ENCODE results near the gene DYSF.

Gene DYSF

GRCh38 chr2:71530641-71531332 is 77.4 kb downstream of the DYSF start:
- peak; percentile 61 for DNase-seq (ENCODE audit: low spot score)

- peak; percentile 45 for DNase-seq (ENCODE audit: low spot score)
Observed at GRCh38 chr2:71531522-71532047, 78.2 kb downstream of the DYSF start.

DNA sequence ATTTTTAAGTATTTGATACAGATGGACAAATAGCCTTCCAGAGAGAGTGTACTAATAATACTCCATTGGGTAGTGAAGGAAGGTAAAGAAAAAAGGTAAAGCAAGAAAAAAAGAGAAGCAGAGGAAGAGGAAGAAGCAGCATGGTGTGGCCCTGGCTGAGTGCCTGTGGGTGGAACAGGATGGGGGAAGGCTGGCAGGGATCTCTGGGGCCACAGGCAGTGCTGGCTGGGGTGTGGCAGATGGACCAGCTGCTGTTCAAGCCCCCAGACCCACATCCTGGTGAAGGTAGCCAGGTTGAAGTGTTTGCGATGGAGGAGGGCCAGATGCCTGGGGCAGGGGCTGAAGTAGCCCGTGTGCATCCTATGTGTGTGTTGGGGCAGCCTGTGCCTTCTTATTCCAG is 79.0 kb downstream of the DYSF start:
- DNase-seq (ENCODE audit: low spot score), result no peak

GRCh38 chr2:71534201-71534600 is 80.8 kb downstream of the DYSF start:
- no peak for DNase-seq (ENCODE audit: low spot score)

- no peak for DNase-seq (ENCODE audit: low spot score)
Observed at GRCh38 chr2:71534826-71535225, 81.5 kb downstream of the DYSF start.

- DNase-seq (ENCODE audit: low spot score), result no peak
Observed at GRCh38 chr2:71535526-71535925, 82.2 kb downstream of the DYSF start.

GRCh38 chr2:71536226-71536671 is 82.9 kb downstream of the DYSF start:
- no peak for DNase-seq (ENCODE audit: low spot score)

GRCh38 chr2:71538241-71538640 is 84.9 kb downstream of the DYSF start:
- no peak for DNase-seq (ENCODE audit: low spot score)

GRCh38 chr2:71538656-71539265 is 85.4 kb downstream of the DYSF start:
- no peak for DNase-seq (ENCODE audit: low spot score)

GRCh38 chr2:71540818-71541217 is 87.5 kb downstream of the DYSF start:
- no peak for DNase-seq (ENCODE audit: low spot score)

- no peak for DNase-seq (ENCODE audit: low spot score)
Observed at GRCh38 chr2:71544919-71545571, 91.7 kb downstream of the DYSF start.

DNA sequence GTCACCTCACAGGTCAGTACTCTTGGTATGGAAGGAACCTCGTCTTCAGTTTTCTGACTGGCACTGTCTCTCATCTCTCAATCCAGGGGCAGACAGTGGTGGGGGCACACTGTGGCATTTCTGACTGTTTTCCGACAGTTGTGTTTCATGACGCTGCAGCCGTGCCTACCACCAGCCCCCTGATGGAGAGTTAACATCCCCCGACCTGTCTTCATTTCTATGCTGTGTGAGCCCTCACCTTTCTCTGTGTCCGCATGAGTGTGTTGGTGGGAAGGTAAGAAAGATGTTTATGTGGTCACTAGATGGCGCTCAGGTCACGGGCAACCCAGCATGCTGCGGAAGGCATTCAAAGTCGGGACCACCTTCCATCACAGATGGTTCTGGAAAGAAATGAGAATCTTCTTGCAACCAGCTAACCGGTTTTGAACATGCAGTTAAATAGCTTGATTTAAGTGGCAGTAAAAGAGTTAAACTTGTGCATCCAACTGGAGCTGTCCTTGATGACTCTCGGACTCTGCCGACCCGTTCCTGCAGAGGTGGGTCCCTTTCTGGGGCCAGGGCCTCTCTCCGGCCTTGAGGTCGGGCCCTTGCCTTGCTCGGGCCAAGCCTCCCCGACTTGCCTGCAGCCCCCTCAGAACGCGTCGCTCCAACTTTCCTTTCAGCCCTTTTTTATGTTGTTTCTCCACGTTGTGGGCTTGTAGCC is 92.4 kb downstream of the DYSF start:
- peak; percentile 61 for DNase-seq (ENCODE audit: low spot score)

GRCh38 chr2:71546275-71546638 is 92.9 kb downstream of the DYSF start:
- no peak for DNase-seq (ENCODE audit: low spot score)

GRCh38 chr2:71546777-71547281 is 93.5 kb downstream of the DYSF start:
- no peak for DNase-seq (ENCODE audit: low spot score)

DNA sequence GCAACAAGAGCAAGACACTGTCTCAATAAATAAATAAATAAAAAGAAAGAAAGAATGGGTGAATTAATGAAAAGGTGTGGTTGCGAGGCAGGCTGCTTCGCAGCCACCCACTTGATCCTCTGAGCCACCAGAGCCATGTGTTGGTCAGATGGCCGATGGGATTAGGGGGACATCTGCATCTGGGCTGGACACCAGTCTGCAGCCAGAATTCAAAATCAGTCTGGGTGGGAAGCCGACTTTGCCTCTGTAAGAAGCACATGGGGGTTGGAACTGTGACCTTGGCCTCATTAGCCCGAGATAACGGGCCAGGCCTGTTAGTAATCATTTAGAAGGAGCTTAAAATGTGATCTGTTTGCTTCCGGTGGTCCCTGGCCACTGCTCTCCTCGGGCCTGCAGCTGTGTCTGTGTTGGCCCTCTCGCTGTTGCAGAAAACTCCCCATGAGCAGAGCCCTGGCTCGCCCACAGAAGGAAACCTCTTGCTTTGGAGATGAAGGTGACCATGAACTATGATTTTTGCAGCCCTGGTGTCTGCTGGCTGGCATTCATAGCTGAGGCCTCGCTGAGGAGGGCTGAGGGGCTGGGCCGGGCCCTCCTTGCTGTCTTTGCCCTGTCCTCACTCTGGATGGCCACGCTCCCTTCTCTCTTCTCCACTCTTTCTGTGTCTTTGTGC is 94.4 kb downstream of the DYSF start:
- no peak for DNase-seq (ENCODE audit: low spot score)

DNA sequence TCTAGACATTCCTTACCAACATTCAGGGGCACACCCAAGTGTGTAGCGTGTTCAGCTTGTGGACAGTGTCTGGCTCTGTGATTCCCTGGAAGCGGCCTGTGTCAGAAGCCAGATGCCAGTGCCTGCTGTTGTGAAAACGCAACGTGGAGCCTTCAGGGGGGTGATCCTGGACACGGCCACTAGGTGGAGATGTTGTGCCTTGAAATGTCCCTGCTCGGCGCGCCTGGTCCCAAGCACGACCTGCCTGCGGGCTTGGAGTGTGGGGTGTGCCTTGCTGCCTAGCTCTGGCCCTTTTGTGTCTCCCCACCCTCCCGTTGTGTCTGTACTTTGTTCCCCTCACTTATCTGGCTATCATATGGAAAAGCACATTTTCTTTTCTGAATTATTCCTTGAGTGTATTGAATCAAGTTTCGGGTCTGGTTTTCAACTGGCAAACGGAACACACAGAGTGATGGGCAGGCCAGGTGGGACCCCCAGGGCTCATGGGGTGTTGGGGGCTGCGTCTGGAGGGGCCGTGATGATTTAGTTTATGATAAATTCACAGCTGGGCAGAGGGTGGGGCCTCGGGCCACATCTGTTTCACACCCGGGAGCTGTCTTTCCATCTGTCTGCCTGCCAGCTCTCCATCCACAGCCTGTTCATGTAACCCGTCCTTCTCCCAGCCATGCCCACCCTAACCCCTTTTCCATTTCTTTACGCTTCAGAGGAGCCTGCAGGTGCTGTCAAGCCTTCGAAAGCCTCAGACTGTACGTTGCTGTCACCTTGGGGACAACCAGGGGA is 95.5 kb downstream of the DYSF start:
- DNase-seq (ENCODE audit: low spot score), result peak; percentile 71

DNA sequence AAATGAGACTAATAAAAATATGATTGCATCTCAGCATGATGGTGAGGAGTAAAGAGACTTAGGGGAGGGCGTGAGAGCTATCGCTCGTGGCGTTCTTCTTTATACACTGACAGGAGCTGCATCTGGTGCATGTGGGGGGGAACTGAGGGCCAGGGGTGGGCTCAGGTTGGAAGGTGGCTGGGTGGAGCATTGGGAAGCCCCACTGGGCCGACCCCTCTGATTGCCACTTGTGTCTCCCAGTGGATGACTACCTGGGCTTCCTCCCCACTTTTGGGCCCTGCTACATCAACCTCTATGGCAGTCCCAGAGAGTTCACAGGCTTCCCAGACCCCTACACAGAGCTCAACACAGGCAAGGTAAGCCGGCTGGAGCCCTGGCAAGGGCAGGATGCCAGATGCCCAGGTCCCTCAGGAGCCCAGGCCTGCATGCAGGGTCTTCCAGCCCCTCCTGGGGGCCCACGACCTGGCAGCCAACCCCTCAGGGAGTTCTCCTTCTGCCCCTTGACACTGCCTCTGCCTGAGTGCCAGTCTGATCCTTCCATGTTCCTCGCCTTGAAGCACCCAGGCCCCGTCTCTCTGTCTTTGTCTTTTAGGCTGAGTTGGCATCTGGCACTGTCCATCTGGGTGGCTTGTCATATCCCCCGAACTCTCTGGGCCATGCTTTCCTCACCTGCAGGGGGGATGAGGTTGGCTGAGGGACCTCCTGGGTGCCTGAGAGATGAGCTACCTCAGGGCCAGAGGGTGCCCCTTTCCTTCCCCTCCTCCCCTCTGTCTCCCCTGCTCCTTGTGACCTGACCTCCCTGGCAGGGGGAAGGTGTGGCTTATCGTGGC is 97.7 kb downstream of the DYSF start:
- DNase-seq (ENCODE audit: low spot score), result no peak

DNA sequence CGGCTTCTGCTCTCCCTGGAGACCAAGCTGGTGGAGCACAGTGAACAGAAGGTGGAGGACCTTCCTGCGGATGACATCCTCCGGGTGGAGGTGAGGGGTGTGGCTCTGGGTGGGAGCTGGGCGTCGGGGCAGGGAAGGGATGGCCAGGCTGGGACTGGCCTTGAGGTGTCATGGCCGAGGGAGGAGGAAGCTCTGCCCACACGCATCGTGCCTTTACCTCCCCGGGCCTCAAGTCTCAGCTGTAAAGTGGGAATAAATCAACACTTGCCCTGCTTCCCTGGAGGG is 98.2 kb downstream of the DYSF start:
- no peak for DNase-seq (ENCODE audit: low spot score)

GRCh38 chr2:71552356-71552755 is 99.0 kb downstream of the DYSF start:
- no peak for DNase-seq (ENCODE audit: low spot score)

DNA sequence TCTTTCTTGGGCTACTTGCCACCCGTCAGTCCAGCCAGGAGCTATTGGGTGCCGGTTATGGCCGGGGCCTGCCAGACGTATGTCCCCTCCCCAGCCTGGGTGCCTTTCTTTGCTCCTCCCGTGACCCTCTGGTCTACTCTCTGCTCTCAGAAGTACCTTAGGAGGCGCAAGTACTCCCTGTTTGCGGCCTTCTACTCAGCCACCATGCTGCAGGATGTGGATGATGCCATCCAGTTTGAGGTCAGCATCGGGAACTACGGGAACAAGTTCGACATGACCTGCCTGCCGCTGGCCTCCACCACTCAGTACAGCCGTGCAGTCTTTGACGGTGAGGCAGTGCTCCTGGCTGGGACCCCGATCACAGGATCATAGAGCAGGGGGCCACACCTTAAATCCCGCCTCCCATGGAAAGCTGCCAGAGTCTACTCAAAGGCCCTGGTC is 99.5 kb downstream of the DYSF start:
- no peak for DNase-seq (ENCODE audit: low spot score)

Data from hematopoietic multipotent progenitor cell treated with erythropoietin and hydrocortisone succinate and interleukin-3 and kit ligand, for 15 days (in vitro differentiated cells).